HG02623 (cell line): ENCODE data around the gene TGFB1.
"Not testable (repeated sequence)": the region's sequence is repeated elsewhere in the genome, so short reads cannot be mapped to it uniquely, and the experiment has no call there.

Experiments
- ATAC-seq: cut with Tn5 transposase; IDR thresholded peaks from one replicate; pipeline ENCODE4 v1.9.1; 2021; ENCODE audit warnings: moderate library complexity; ENCODE audit not compliant: unreplicated experiment

The TGFB1 gene

GRCh38 chr19:41346916-41347315, 6.8 kb downstream of the TGFB1 start:
- not testable (repeated sequence) for ATAC-seq

- no peak for ATAC-seq
Observed at GRCh38 chr19:41344162-41344561, 9.6 kb downstream of the TGFB1 start.

GRCh38 chr19:41341669-41342490, 11.8 kb downstream of the TGFB1 start:
- ATAC-seq: no peak

- no peak for ATAC-seq
Observed at GRCh38 chr19:41339936-41340335, 13.8 kb downstream of the TGFB1 start.

- no peak for ATAC-seq
Observed at GRCh38 chr19:41335467-41335866, 18.3 kb downstream of the TGFB1 start.

- no peak for ATAC-seq
Observed at GRCh38 chr19:41334793-41335192, 18.9 kb downstream of the TGFB1 start.

- ATAC-seq: no peak
Observed at GRCh38 chr19:41332468-41332867, 21.3 kb downstream of the TGFB1 start.

- no peak for ATAC-seq
Observed at GRCh38 chr19:41332000-41332399, 21.7 kb downstream of the TGFB1 start.

GRCh38 chr19:41330946-41331678, 22.6 kb downstream of the TGFB1 start:
- no peak for ATAC-seq

- no peak for ATAC-seq
Observed at GRCh38 chr19:41330481-41330880, 23.2 kb downstream of the TGFB1 start.

GRCh38 chr19:41328842-41329225, 24.9 kb downstream of the TGFB1 start:
- no peak for ATAC-seq

GRCh38 chr19:41328157-41328841, 25.4 kb downstream of the TGFB1 start:
- ATAC-seq: no peak

- peak; percentile 49 for ATAC-seq
Observed at GRCh38 chr19:41327576-41328156, 26.1 kb downstream of the TGFB1 start.

GRCh38 chr19:41327076-41327575, 26.6 kb downstream of the TGFB1 start:
- no peak for ATAC-seq

- no peak for ATAC-seq
Observed at GRCh38 chr19:41325947-41326706, 27.6 kb downstream of the TGFB1 start.

GRCh38 chr19:41325640-41325946, 28.1 kb downstream of the TGFB1 start:
- no peak for ATAC-seq

- ATAC-seq: no peak
Observed at GRCh38 chr19:41324921-41325639, 28.6 kb downstream of the TGFB1 start.

GRCh38 chr19:41324231-41324702, 29.5 kb downstream of the TGFB1 start:
- ATAC-seq: no peak

- no peak for ATAC-seq
Observed at GRCh38 chr19:41323430-41324125, 30.1 kb downstream of the TGFB1 start.
